ENCODE data around the gene DDX59.

Gene DDX59

DNA sequence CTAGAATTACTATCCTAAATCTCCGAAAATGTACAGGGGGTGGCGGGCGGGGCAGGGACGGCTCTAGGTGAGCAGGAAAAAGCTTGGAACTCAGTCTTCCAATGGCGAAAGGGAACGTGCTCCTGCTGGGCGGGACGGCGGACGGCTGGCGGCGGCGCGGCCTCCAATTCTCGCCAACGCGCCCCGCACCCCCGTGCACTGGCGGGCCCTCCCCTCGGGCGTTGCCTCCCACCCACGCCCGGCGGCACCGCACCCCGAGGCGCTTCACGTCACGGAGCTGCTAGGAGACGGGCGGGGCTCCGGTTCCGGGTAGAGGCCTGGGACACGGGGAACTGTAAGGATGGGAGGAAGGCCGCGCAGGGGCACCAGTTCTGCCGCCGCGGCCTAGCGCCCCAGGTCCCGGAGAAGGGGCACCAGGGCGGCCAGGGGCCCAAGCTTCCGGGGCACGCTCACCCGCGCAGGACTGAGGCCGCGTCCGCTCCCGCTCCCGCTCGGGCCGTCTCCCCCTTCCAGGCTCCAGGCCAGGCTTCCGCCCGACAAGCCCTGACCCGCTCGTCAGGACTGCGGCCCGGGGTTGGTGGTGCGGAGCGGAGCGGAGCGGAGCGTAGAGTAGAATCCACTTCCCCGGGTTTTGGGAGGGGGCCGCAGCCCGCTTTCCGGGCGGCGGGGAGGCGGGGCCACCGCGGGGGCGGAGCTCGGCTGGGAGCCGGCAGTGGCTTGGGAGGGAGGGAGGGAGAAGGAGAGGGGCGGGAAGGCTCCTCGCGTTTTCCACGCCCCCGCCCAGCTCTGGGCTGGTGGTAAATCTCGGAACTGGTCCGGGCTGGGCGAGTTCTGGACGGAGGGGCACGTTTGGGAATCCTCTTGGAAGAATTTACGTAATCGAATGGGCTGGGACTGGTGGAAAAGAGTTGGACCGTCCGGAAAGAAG lies at the start of gene DDX59:
Gene DDX59 (minus strand): TSS at position 594 of the 928 bp plus-strand sequence. CDS start 3,167 bp downstream, outside the sequence.
- DNase-seq (ENCODE audit: low read depth in 2 of 2), result peak; percentile 86 to 89

DNA sequence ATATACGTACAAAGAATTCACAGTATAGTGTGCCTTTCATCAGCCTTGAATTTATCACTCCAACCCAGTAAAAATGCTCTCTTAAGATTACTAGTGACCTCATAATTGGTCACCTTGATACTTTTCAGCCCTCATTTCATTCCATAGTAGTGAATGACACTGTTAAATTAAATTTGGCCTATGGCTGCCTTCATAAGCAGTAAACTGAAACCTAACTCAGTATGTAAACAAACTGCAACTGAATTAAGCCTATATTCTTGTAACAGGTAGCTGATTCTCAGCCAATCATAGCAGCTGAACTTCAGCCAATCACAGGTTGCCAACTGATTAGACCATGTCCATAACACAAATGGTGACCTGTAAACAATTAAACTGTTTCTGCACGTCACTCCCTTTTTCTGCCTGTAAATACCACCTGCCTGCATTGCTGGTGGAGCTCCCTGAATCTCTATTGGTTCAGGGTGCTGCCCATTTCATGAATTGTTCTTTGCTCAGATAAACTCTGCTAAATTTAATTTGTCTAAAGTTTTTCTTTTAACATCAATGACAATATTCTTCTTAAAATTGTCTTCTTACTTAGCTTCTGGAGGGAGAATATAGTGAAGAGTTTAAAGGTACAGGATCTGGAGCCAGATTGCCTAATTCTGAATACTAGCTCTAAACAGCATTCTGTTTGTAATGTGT lies 44.9 kb upstream of the DDX59 start:
- DNase-seq (ENCODE audit: low read depth in 2 of 2), result no peak

DNA sequence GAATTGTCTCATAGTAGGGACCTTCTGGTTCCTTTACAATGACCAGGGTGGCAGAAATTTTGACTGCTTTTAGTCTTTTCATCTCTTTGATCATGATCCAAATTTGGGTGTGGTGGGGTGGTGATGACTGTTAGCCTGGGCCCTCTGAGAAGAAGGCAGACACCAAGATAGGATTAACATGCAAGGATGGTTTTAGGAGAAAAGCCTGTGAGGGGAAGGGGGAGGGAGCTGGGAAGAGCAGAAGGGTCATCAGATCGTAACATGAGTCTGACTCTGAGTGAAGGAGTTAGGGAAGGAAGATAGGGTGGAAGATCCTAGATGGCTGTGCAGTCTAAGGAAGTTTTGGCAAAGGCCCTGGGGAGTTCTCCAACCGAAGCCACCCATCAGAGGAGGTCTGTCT lies 40.5 kb upstream of the DDX59 start:
- no peak for DNase-seq (ENCODE audit: low read depth in 2 of 2)

DNA sequence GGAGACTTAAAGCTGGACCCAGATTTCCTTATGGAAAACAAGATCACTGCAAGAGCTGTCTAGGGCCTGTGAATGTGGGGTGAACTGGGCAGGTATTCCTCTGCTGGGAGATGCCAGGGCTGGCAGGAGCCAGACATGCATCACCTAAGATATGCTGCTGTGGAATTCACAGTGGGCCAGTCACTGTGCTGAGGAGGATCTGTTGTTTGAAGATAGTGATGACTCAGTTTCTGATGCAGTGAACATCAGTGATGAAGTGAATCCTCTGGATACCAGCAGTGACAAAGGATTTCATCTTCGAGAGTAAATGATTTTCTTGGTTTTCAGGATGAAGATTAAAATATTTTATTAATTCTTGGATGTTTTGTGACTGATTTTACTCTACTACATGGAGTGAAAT lies 39.1 kb upstream of the DDX59 start:
- no peak for DNase-seq (ENCODE audit: low read depth in 2 of 2)

DNA sequence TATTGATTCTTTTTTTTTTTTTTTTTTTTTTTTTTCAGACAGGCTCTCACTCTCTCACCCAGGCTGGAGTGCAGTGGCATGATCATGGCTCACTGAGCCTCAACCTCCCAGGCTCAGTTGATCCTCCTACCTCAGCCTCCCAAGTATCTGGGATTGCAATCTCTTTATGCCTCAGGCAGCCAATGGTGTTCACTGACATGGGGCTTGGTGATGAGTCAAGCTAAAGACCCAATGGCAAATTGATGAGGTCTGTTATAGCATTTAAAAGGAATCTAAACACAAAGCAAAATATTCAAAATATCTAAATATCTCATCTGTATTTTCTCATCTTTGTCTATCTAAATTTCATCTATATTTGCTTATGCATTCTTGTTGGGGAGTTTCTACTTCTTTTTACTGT lies 38.5 kb upstream of the DDX59 start:
- no peak for DNase-seq (ENCODE audit: low read depth in 2 of 2)

DNA sequence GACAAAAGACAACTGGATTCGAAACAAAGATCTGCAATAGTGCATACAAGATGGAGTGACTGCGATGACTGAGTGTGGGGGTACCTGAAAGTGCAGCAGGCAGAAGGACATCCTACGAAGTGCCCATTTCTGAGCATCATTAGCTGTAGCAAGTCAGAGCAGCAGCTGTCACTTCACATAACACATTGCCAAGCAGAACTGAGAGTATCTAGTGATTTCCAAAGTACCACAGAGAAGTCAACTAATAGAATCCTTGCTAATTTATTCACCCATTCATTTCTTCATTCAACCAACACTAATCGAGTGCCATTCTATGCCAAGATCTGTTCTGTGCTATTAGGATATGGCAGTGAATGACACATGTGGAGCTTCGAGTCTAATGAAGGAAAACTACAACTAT lies 37.4 kb upstream of the DDX59 start:
- no peak for DNase-seq (ENCODE audit: low read depth in 2 of 2)

DNA sequence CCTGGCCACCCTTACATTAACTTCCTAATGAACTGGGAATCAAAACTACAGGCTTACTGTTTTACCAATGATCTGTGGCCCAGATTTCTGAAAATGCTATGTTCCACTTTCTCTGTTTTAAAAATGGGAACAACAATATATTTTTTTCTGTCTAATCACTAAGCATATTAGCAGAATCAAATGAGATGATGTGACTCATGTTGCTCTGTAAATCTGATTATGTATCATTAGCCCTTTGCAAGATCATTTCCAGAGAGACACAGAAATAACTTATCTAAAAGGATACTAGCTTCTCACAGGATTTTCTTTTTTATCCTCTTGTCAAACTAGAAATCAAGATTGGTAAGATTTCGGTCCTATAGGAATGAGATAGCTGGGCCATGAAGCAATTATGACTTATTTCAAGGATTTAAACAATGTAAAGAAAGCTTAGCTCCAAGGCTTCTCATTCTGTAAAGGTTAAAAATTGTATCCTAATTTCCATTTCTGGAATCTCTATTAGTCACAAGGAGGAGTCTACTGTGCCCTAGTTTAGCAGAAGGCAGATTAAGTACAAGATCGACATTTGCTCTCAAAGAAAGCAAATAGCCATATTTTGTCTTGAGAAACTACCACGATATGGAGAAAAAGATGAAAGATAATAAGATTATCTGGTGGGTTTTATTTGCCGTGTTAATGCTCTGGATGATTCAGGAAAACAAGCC lies 36.6 kb upstream of the DDX59 start:
- no peak for DNase-seq (ENCODE audit: low read depth in 2 of 2)

DNA sequence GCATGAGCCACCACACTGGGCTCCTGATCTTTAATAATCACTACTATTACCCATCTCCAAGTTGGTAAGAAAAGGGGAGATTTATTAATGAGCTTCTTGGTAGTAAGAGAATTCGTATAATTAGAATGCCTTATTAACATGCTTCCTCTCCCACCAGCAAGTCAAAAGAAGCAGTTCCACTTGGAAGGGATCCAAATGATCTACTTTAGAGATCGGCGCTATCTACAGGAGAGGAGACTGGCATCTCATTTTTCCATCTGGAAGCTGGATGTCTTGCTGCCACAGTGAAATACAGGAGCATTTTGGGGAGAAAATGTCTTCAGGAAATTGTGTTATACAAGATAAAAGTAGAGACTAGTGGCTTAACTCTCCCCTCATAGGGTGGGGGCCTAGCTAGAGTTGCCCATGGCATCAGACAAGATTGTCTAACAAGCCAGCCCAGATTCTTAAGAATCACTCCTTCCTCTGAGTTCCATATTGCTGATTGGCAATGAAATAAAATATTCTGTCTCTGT lies 35.3 kb upstream of the DDX59 start:
- no peak for DNase-seq (ENCODE audit: low read depth in 2 of 2)

DNA sequence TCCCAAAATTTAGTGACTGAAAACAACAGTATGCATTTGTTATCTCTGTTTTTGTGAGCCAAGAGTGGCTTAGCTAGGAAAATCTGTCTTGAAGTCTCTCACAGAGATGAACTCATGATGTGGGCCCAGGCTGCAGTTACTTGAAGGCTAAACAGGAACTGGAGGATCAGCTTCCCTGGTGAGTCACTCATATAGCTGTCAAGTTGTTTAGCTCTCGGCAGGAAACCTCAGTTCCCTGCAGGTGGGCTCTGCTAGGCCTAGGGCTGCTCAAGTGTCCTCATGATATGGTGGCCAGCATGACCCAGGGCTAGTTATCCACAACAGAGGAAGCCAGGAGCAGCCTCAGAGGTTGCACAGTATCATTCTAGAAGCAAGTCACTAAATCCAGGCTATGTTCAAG lies 30.2 kb upstream of the DDX59 start:
- DNase-seq (ENCODE audit: low read depth in 2 of 2), result no peak

DNA sequence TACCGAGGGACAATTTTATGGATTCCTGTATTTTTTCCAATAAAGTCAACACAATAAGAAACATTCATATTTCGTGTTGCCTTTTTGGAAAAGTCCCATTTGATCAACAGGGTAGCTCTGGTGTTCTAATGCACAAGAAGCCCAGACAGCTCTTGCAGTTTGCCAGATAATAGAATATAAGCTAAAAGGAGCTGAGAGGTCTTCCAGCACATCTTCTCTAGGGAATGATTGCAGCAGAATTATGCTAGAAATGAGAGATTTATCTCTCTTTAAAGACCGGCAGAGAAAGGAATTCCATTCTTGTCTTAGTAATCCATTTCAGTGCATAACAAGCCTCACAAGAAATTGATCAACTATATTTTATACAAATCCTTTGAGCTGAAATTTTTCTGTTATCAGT lies 25.0 kb upstream of the DDX59 start:
- DNase-seq (ENCODE audit: low read depth in 2 of 2), result no peak

DNA sequence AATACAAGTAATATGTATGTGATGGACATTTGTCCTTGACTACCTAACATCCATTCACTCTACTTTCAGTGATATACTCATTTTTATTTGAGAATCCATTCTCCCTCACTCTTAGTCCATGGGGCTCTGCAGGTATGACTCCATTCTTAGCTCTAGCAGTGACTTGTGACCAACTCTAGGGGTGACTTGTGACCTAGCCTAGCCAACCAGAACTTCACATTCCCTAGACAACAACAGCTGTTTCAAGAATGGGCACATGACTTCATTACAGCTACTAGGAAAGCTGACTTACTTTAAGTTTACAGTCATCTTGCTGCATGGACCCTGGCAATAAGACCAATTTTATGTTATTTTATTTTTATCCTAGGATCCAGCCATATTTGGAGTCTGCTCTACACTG lies 23.6 kb upstream of the DDX59 start:
- DNase-seq (ENCODE audit: low read depth in 2 of 2), result no peak

DNA sequence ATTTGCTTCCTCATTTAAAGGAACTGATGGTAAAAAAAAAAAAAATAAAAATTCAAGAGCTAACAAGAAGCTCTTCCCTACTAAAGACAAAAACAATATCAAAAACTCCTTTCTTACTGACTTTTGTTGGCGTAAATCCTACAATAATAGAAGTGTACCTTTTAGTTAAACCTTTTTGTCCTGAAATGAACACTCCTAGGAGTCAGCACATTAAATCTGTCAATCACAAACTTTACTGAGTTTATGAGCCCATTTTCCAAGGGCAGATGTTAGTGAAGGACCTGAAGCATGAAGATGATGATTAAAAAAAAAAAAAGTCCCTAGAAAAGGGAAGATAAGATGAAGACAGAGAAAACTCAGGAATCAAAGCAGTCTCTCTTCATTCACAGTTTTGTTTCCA lies 22.6 kb upstream of the DDX59 start:
- DNase-seq (ENCODE audit: low read depth in 2 of 2), result no peak

DNA sequence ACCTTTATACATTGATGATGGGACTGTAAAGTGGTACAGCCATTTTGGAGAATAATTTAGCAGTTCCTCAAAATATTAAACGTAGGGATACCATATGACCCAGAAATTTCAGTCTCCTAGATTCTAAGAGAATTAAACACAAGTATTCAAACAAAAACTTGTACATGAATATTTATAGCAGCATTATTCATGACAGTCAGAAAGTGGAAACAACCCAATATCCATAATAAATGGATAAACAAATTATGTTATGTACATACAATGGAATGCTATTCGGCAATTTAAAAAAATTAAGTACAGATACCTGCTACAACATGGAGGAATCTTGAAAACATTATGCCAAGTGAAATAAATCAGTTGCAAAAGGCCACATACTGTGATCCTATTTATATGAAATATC lies 16.9 kb upstream of the DDX59 start:
- no peak for DNase-seq (ENCODE audit: low read depth in 2 of 2)

DNA sequence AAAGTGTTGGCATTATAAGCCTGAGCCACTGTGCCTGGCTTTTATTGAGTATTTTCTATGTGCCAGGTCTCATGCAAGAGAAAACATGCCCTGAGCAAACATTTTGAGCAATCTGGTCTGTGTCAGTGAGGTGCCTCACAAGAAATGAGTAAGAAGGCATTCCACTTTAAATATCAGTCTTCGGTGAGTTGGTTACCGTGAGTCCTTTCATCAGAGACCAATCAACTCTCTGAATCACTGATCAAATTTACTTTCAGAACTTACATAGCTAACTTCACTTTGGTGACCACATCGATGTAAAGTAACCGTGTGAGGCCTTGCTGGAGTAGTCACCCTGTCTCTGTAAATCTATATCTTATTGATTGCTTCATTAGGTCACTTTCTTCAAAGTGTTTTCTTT lies 14.3 kb upstream of the DDX59 start:
- no peak for DNase-seq (ENCODE audit: low read depth in 2 of 2)

DNA sequence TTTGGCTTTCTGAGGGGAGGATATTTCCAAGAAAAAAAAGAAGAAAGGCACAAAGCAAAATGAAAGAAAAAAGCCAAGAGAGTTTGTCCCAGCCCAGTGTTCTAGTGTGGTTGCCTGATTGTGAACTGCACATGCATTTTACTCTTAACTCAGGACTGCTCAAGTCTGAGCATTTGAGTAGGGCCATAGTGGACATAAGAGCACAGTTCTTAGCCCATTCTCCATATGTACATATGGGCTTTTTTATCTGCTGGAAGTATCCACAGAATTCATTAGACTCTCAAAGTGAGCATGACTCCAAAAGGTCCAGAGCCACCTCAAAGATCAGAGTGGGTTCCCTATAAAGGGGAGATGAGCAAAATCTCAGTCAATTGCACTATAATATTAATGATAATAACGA lies 13.6 kb upstream of the DDX59 start:
- DNase-seq (ENCODE audit: low read depth in 2 of 2), result no peak

DNA sequence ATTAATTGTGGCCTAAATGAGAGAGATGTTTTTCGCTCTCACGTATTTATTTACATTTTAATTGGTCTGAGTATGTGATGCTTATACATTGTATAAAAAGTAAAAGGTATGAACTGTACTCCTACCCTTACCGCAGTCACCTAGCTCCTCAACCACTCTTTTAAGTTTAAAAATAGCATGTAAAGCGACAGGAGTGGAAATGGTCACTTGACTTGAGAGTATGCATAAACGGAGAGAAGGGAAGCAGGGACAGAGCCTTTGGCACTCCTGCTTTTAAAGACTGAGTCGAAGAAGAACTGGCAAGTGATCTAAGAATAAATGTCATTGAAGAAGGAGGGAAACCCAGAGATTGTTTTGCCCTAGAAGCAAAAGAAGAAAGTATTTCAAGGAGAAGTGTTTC lies 11.5 kb upstream of the DDX59 start:
- DNase-seq (ENCODE audit: low read depth in 2 of 2), result no peak

DNA sequence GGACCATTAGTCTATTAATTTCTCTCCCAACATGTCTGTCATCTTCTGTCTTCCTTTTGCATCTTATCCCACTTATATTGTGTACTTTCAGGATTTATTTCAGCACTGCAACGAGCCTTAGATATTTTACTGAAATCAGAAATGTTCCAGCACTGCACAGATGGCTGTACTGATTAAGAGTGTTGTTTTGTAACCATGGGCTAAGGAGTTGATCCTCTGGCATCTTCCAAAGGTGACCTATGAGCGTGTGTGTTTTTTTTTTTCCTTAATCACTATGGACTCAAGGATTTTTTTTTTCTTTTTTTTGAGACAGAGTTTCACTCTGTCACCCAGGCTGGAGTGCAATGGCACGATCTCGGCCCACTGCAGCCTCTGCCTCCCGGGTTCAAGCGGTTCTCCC lies 7.1 kb upstream of the DDX59 start:
- DNase-seq (ENCODE audit: low read depth in 2 of 2), result no peak

DNA sequence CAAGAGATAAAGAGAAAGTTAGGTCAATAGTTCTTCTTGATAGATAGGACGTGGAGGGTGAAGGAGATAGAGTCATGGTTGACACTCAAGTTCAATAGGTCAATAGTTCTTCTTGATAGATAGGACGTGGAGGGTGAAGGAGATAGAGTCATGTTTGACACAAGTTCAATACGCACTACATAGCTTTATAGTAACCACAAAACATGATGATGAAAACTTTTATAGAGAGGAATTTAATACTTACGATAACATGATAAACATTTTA lies 5.8 kb upstream of the DDX59 start:
- no peak for DNase-seq (ENCODE audit: low read depth in 2 of 2)

DNA sequence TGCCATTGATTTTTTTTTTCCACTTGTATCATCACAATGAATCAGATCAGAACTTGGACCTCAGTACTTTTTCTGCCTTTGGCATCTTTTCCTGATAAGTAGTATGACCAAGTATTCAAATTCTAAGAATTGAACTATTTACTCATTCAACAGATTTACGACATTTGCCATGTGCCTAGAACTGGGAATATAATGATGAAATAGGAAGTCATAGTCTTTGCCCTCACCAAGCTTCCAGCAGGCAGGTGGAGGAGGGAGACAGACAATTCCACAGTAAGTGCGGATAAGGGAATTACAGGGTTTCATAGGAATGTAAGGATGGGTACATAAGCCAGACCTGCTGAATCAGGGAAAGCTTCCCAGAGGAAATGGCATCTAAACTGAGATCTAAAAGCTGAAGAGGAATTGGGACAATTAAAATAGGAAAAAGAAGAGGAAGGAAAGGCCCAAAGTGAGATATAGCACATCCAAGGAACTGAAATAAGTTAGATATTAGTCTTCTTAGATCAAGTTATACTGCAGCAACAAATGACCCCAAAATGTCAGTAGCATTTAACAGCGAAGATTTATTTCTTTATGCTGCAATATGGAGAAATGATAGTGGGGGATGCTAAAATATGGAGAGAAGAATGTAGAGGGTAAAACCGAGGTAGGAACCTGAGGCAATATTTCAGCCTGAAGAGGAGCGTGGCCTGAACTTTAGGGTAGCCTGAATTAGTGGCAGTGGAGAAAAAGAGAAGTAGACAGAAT lies 5.3 kb upstream of the DDX59 start:
- no peak for DNase-seq (ENCODE audit: low read depth in 2 of 2)

DNA sequence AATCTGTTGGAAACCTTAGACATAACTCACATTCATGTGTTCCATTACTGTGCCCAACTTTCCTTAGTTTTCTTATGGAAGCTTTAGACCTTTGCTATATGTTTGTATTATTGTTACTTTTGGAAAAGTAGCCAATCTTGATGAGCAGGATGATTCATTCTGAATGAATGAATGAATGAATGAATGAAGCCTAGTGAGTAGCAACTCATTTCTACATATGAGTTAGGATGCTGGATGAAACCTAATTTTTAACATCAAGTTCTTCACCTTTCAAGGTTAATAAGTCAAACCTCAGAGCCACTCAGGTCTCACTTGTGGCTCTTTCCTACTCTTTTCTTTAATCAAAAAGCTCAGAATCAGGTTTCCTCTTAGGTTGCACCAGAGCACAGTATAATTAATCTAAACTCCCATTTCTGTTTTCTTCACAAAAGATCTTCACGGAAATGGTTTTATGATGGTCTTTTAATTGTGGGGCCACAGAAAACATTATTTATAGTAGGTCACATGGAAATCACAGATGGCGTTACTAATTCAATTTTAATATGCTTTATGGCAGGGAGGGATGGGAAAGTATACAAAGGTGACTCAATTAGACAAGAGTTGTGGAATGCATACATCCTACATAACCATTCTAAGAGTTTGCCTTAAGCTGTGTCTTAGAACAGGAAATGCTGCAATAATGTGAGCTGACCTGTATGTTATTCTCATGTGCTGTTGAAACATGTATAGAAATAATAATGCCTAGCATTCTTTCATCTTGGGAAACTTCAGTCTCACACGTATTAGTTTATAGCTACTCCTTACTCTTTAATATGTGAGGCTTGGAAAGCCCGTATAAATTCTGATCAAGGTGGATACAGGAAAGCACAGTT lies 4.5 kb upstream of the DDX59 start:
- DNase-seq (ENCODE audit: low read depth in 2 of 2), result no peak

DNA sequence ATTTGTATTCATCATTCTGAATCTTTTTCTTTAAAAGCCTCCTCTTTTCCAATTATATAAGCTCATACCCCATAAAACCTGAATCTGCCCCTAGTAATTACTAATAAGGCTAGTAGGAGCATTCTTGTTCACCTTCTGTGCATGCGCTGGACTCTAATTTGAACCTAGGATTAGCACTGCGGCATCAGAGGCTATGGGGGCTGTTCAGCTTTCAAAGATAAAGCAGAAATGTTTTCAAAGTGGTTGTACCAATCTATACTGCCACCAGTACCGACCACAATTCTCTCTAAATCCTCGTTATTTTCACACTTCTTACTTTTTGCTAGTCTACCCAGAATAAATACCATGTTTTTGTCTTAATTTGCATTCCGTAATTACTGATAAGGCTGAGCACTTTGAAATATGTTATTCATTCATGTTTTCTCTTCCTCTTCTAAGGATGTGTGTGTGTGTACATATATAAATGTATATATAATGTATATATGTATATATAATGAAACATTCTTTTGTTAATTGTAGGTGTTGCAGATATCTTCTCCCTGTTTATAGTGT lies 1.6 kb upstream of the DDX59 start:
- no peak for DNase-seq (ENCODE audit: low read depth in 2 of 2)

Data from activated CD4-positive, alpha-beta T cell treated with anti-CD3 and anti-CD28 coated beads for 24 hours (primary cell).